Body of pancreas (tissue), 4 donors: Measurements from ENCODE around the gene ZNF92.

Experiments used
- CTCF ChIP-seq, 7 experiments: fragments of 450-650 bp in 4 of 7; fragments of 200-600 bp in 3 of 7; sonication (generic) in 3 of 7; IDR thresholded peaks; one replicate each; pipeline ENCODE4 v1.5.1; 2016 to 2019; ENCODE audit warnings: antibody characterized with exemption in 7 of 7
- POLR2A ChIP-seq, 3 donors: fragments of 450-650 bp; IDR thresholded peaks; one replicate each; pipeline ENCODE4 v1.6.1; 2016; ENCODE audit warnings: antibody characterized with exemption in 3 of 3, mild to moderate bottlenecking in 2 of 3

GRCh38 chr7:65438598-65438997 lies 64.9 kb downstream of the ZNF92 start:
- TF ChIP-seq CTCF (IDR thresholded peaks at IDR 0.05): no peak
- TF ChIP-seq POLR2A (IDR thresholded peaks at IDR 0.05): no peak
